HepG2 (cell line): ENCODE data around the gene CCDC69. TPM values are rescaled to one million over a fixed set of nuclear protein-coding genes. Genes with fewer than 3 reads are reported as not detected.
A peak's percentile ranks its signal among the peaks of the same experiment; 100 is the strongest.

Experiments used
- CBX2 ChIP-seq, 2 experiments: fragments of 200-600 bp in 1 of 2; sonication (generic); formaldehyde crosslinking in 1 of 2; IDR thresholded peaks; 2 replicates each; pipeline versions ENCODE4 v1.7.0 to v1.8.1; 2018 to 2022; ENCODE audit warnings: low read depth in 2 of 2, low read length in 1 of 2, mild to moderate bottlenecking in 1 of 2, missing genetic modification reagents in 1 of 2
- CCDC6 ChIP-seq: sonication (generic); formaldehyde crosslinking; IDR thresholded peaks from 2 replicates; pipeline ENCODE4 v1.8.1; 2022; ENCODE audit warnings: mild to moderate bottlenecking, missing genetic modification reagents, moderate library complexity
- DPF2 ChIP-seq: sonication (generic); formaldehyde crosslinking; IDR thresholded peaks from 2 replicates; pipeline ENCODE4 v1.4.0; 2020; ENCODE audit warnings: mild to moderate bottlenecking, low read depth, missing genetic modification reagents, borderline replicate concordance
- JDP2 ChIP-seq: sonication (generic); formaldehyde crosslinking; IDR thresholded peaks from 2 replicates; pipeline ENCODE4 v1.8.1; 2022; ENCODE audit warnings: missing genetic modification reagents, borderline replicate concordance
- MLLT10 ChIP-seq: sonication (generic); formaldehyde crosslinking; IDR thresholded peaks from 2 replicates; pipeline ENCODE4 v1.4.0; 2020; ENCODE audit warnings: missing genetic modification reagents
- NCOA1 ChIP-seq: sonication (generic); formaldehyde crosslinking; IDR thresholded peaks from 2 replicates; pipeline ENCODE4 v1.9.0; 2021; ENCODE audit warnings: missing genetic modification reagents
- SOX6 ChIP-seq, 2 experiments: fragments of 450-650 bp in 1 of 2; sonication (generic) in 1 of 2; formaldehyde crosslinking in 1 of 2; IDR thresholded peaks; 2 replicates each; pipeline versions ENCODE4 v1.4.0 to v1.6.1; 2017 to 2020; ENCODE audit warnings: antibody characterized with exemption in 1 of 2, mild to moderate bottlenecking in 1 of 2, missing genetic modification reagents in 1 of 2
- SP4 ChIP-seq: sonication (generic); formaldehyde crosslinking; IDR thresholded peaks from 2 replicates; pipeline ENCODE4 v1.8.1; 2023; ENCODE audit warnings: mild to moderate bottlenecking, missing genetic modification reagents
- TAF1 ChIP-seq: sonication (generic); formaldehyde crosslinking; IDR thresholded peaks from 2 replicates; pipeline ENCODE4 v1.4.0; 2020; ENCODE audit warnings: missing genetic modification reagents
- ZBTB43 ChIP-seq: sonication (generic); formaldehyde crosslinking; conservative IDR thresholded peaks from 2 replicates; pipeline ENCODE4 v1.4.0; 2020; ENCODE audit warnings: missing genetic modification reagents
- ZNF318 ChIP-seq: sonication (generic); formaldehyde crosslinking; IDR thresholded peaks from 2 replicates; pipeline ENCODE4 v1.4.0; 2020; ENCODE audit warnings: mild to moderate bottlenecking, missing genetic modification reagents
- ZNF710 ChIP-seq: sonication (generic); formaldehyde crosslinking; IDR thresholded peaks from 2 replicates; pipeline ENCODE4 v1.5.0; 2020; ENCODE audit warnings: mild to moderate bottlenecking, missing genetic modification reagents, borderline replicate concordance
- ZNF724P ChIP-seq: sonication (generic); formaldehyde crosslinking; IDR thresholded peaks from 2 replicates; pipeline ENCODE4 v1.8.0; 2022; ENCODE audit warnings: missing genetic modification reagents, borderline replicate concordance
- ZSCAN21 ChIP-seq: sonication (generic); formaldehyde crosslinking; IDR thresholded peaks from 2 replicates; pipeline ENCODE4 v1.8.0; 2022; ENCODE audit warnings: mild to moderate bottlenecking, missing genetic modification reagents, moderate library complexity, borderline replicate concordance
- polyA plus RNA-seq, 8 experiments: library from polyadenylated mRNA; depleted of rRNA in 3 of 8; stranded (reverse) in 7 of 8; unstranded in 1 of 8; fragments of >200 nt; fragmentation: Illumina TruSeq in 4 of 8; extraction: Trizol in 4 of 8; gene quantifications; 2 replicates each; pipeline versions ENCODE4 v1.2.1 to v1.2.3, GENCODE V29; 2011 to 2016; ENCODE audit warnings: low read depth in 4 of 8, missing spikeins in 1 of 8, mixed read lengths in 1 of 8; ENCODE audit not compliant: insufficient read depth in 1 of 8
- total RNA-seq, 5 experiments: library from RNA; depleted of rRNA; stranded (reverse); fragments of >200 nt; fragmentation: Illumina TruSeq; extraction: Trizol; gene quantifications; 2 replicates each; pipeline ENCODE4 v1.2.3, GENCODE V29; 2016; ENCODE audit warnings: low read depth in 1 of 5

CCDC69 gene
- total and polyA plus RNA-seq, 2 of the 13 experiments (the other 11 are each of a cell fraction or from before 2014, with no cell fraction given): 12.2 to 45.2 TPM

- TF ChIP-seq CBX2 (IDR thresholded peaks at IDR 0.05; ENCODE audit: low read depth, low read length) (no peak), CBX2 (CRISPR knock-in tag; IDR thresholded peaks at IDR 0.05; ENCODE audit: low read depth) (no peak), JDP2 (CRISPR knock-in tag) (no peak), CCDC6 (no peak), SP4 (CRISPR knock-in tag) (peak; percentile 49; the same call in 1 of the 2 replicates), DPF2 (CRISPR knock-in tag) (0 out of 2 replicates have a peak, but pooled peaks have one; percentile 17), ZBTB43 (0 out of 2 replicates have a peak, but pooled peaks have one; percentile 3), ZNF710 (no peak), ZSCAN21 (CRISPR knock-in tag) (no peak; the same call in 1 of the 2 replicates), NCOA1 (CRISPR knock-in tag) (no peak), MLLT10 (CRISPR knock-in tag) (no peak), SOX6 (IDR thresholded peaks at IDR 0.05) (no peak), SOX6 (CRISPR knock-in tag; IDR thresholded peaks at IDR 0.05) (no peak), ZNF318 (CRISPR knock-in tag) (no peak), ZNF724P (CRISPR knock-in tag) (no peak), TAF1 (CRISPR knock-in tag) (no peak)
Observed at GRCh38 chr5:151222790-151223446, 974 bp downstream of the CCDC69 start (continued).
